Stimulated activated CD4-positive, alpha-beta T cell treated with anti-CD3 and anti-CD28 coated beads, Interleukin-4, amount 100 ng/mL, for 1 hour (primary cell): ENCODE results near the gene KIAA1217.

Experiments
- DNase-seq: peaks from one replicate; pipeline ENCODE4 v3.0.0-alpha.2; 2020

Gene KIAA1217

GRCh38 chr10:24449769-24450310 is 240.9 kb downstream of the KIAA1217 start:
- no peak for DNase-seq

GRCh38 chr10:24451325-24451820 is 242.4 kb downstream of the KIAA1217 start:
- no peak for DNase-seq

DNA sequence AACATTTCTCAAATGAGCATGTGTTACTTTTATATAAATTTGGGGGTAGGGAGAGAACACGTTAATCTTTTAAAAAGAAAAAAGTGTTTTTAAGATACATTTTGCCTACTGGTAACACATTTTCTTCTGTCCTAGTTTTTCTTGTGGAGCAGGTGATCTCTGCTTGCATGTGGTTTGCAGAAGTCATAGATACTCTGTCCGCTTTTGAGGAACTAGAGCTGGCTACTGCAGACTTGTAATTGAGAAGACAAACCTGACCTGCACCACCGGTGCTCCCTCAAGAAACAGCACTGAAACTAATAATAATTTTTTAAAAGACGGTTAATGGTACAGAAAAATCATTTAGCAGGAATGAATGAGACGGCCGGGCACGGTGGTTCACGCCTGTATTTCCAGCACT is 243.1 kb downstream of the KIAA1217 start:
- no peak for DNase-seq

- no peak for DNase-seq
Observed at GRCh38 chr10:24453404-24453830, 244.5 kb downstream of the KIAA1217 start.

- DNase-seq, result no peak
Observed at GRCh38 chr10:24453973-24454372, 245.0 kb downstream of the KIAA1217 start.

DNA sequence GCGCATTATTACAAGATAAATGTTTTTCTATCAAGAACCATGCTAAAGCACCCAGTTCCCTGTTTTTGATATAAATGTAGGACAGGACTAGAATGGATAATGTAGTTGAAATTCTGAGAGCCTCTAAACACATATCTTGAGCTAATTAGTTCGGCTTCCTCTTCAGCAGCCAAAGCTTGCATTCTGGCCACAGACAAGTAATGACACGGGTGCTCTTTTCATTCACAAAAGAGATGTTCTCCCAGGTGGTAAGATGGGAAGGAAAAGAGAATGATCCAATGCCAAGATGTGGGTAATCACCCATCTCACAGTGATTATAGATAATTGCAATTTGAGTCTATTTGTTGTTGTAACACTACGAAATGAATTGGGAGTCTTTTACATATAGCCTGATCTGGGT is 246.5 kb downstream of the KIAA1217 start:
- no peak for DNase-seq

- no peak for DNase-seq
Observed at GRCh38 chr10:24456322-24456721, 247.4 kb downstream of the KIAA1217 start.

- no peak for DNase-seq
Observed at GRCh38 chr10:24457661-24458318, 248.9 kb downstream of the KIAA1217 start.

DNA sequence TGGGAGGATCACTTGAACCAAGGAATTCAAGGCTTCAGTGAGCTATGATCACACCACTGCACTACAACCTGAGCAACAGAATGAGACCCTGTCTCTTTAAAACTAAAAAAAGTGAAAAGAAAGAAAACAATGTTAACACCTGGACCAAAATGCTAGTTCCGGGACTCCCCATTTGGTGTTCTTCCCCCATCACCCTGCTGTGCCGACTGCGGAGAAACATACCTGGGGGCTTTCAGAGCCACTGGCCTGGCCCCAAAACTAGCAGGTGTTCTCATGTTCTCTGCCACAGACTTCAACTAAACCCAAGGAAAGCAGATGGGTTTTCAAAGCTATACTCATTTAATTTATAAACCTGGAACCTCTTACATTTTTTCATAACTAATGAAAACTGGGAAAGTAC is 250.9 kb downstream of the KIAA1217 start:
- no peak for DNase-seq

DNA sequence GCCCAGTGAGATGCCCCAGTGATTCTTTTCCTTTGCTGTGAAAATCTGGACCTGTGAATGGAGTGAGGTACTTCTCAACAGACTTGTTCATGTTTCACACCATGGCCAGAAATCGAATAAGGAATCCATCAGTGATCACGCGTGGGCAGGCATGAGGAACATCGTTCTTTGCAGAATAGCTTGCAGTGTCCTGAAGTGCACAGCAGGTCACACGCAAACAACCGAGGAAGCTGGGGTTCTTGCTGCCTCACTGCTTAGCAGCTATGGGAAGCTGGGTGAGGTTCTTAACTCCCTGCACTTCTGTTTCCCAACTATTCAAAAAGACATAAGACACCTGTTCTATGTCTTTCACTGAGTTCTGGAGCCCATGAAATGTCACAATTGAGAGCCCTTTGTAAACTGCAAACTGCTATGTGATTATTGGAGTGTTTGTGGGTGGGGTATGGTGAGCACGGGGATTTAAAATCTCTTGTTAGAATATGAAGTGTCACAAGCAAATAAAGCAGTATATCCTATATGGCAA is 253.4 kb downstream of the KIAA1217 start:
- no peak for DNase-seq

DNA sequence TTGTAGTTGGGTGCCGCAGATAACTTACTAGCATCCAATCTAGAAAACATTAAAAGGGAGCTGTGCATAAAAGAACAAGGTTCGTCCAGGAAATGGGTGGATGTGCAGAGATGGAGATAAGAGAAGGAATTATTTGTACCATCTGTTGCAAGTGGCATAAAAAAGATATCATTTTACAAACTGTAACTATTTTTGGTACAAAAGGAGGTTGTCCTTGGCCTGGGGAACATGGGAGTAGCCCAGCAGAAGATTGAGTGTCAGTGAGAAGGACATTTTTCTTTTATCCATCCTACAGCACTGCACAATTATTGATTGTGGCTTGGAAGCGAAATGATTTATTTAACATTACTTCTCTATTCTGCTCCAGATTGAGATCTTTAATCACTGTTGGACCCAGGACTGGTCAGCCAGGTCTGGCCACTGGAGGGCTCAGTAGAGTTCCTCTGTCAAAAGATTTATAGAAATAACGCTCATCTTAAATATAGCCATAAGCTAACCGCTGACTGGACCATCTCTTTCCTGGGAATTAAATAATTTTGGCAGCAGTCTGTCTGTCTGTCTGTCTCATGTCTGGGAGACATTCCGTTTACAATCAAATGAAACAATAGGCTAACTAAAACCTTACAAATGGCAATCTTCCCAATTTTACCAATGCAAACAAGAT is 254.1 kb downstream of the KIAA1217 start:
- DNase-seq, result no peak

GRCh38 chr10:24463611-24464426 is 254.9 kb downstream of the KIAA1217 start:
- DNase-seq, result no peak

DNA sequence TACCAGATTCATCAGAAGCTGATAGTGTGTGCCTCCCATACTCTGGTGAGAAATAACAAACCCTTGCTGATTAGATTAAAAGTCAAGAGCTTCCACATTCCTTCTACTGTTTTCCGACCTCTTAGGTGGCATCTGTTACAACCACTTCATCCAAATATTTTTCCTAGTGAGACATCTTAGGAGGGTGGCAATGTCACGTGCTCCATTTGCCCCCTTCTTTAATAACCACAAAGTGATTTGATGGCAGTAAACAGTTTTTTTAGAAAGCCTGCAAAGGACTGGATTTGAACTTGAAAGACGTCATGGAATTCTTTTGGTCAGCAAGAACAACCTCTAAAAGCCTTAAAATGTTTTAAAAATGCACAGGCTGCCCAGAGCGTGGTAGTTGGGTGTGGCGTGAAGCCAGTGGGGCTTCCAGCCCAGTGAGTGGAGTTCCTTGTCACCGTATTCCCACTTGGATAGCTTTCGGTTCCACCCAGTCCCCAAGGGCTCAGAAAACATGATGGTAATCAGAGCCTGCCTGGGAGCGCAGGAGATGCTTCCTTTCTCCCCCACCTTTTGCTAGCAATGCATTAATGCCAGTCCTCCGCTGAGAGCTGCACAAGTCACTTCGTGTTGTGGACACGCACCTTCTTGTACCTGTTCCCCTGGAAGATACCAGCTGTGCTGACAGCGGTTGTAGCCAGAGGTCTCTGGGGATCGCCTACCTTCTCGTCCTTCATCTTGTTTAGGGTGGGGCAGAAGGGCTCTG is 256.4 kb downstream of the KIAA1217 start:
- DNase-seq, result no peak

GRCh38 chr10:24465891-24466818 is 257.2 kb downstream of the KIAA1217 start:
- peak; percentile 22 for DNase-seq

- no peak for DNase-seq
Observed at GRCh38 chr10:24467136-24467535, 258.2 kb downstream of the KIAA1217 start.

GRCh38 chr10:24467605-24468004 is 258.7 kb downstream of the KIAA1217 start:
- DNase-seq, result no peak

DNA sequence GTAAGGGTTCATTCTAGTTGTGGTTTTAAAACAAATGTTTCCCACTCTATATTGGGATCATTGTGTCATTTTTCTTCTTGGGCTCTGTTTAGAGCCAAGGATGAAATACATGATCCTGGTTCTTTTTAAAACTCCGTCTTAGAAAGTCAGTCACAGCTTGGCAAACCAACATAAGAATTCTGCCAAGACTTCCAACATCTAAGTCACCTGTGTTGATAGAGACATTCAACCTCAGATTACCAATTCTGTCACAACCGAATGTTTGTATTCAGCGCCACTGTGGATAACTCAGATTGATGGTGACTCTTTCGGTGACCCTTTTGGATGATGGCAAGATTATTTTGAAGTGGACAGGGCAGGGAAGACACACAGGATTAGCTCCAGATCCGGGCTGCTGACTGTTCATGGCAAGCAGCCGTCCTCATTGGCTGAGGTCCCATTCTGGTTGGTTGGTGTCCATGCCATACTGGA is 259.4 kb downstream of the KIAA1217 start:
- no peak for DNase-seq

DNA sequence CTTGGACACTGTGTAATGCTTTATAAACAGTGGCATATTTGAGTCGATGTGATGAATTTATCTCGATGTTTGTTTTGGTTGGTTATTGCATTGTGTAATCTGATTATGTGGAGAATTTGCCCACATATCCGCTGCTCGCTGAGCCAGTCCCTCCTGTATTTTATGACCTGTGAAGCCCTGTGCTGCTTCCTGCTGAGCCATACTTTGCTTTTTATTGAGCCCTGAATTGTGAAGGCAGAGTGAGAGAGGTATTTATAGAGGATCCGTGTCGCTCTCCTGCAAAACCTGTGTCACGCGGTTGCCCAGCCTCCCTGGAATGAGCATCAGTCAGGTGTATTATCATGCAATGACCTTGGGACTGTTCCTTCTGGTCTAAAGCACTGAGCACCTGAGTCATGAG is 261.1 kb downstream of the KIAA1217 start:
- DNase-seq, result no peak

DNA sequence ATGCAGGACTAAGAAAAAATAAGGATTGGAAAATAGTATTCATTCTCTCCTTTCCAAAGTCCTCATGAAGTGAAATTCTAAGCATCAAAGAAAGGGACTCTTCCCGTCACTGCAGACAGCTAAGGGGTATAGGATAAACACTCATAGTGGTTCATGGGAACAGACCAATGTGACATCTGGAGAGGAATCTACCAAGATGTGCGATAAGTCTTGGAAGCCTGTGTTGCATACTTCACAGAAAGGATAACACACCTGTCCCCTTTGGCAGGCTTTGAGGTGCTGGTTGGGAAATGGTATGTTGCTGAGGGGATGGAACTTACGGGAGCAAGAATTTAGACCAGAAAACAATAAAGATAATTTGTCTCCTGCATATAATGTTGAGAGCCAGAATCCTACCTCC is 266.7 kb downstream of the KIAA1217 start:
- DNase-seq, result no peak

DNA sequence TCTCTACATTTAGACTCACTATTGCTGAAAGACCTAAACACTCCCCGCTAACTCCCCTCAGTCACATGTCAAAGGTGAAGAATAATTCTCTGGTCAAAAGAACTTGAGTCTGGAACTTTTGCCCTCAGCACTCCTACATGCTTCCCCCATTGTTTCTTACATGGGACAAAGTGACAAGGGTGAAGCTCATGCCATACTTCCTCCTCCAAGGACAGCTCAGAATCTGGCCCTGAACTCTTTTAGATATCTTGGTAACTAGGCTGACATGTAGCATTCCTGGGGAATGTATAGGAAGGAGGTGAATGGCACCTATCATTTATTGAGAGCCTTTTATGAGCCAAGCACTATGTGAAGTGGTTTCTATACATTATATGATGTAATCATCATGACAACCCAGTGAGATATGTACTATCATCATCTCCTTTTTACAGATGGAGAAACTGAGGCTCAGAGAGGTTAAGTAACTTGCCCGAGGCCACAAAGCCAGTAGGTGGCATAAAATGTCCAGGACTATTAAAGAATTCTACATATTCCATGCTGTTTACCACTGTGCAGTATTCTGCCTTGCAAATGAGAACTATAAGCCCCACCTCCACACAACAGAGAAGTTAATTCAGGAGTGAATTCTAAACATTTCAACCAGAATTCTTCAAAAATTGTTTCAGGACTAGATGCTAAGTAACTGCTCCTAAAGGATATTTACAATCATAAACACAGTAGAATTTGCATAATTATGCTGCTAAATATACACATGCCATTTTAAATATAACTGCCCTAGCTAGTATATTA is 268.2 kb downstream of the KIAA1217 start:
- no peak for DNase-seq
